Measurements from ENCODE around the gene PEX11A. TPM values are rescaled to one million over a fixed set of nuclear protein-coding genes. Genes with fewer than 3 reads are reported as not detected.

Gene PEX11A
- total RNA-seq, 3 donors from 2014 or later, result 42.3 to 64.2 (median 46.1) TPM

GRCh38 chr15:89652666-89653065 lies 37.9 kb downstream of the PEX11A start:
- no peaks in the 10 kb centered on the region for H3K36me3 ChIP-seq
- intact Hi-C loops (cut with DNase I; ENCODE audit: low total_unique reads), result no loop called here
- no peaks in the 10 kb centered on the region for H3K4me1 ChIP-seq
- H3K27ac ChIP-seq, result no peak overlapping the region
- H3K4me3 ChIP-seq, result no peak overlapping the region
- TF ChIP-seq POLR2AphosphoS5 (IDR thresholded peaks at IDR 0.05), result no peak
- no peak for TF ChIP-seq CTCF (IDR thresholded peaks at IDR 0.05)
- TF ChIP-seq POLR2A (IDR thresholded peaks at IDR 0.05), result no peak
- DNase-seq (ENCODE audit: low spot score in 2 of 2), result peak in 1 of 2 donors; percentile 33
- H3K27me3 ChIP-seq, result no peaks in the 10 kb centered on the region
- no peaks in the 10 kb centered on the region for H3K9me3 ChIP-seq

GRCh38 chr15:89652131-89652530 lies 38.4 kb downstream of the PEX11A start:
- H3K36me3 ChIP-seq, result no peaks in the 10 kb centered on the region
- H3K27me3 ChIP-seq, result no peaks in the 10 kb centered on the region
- no peak overlapping the region for H3K4me3 ChIP-seq
- H3K9me3 ChIP-seq, result no peaks in the 10 kb centered on the region
- H3K27ac ChIP-seq, result no peak overlapping the region
- no peaks in the 10 kb centered on the region for H3K4me1 ChIP-seq
- DNase-seq (ENCODE audit: low spot score in 2 of 2), result peak in 1 of 2 donors; percentile 20
- TF ChIP-seq POLR2AphosphoS5 (IDR thresholded peaks at IDR 0.05) (no peak), CTCF (IDR thresholded peaks at IDR 0.05) (no peak), POLR2A (IDR thresholded peaks at IDR 0.05) (no peak)
- intact Hi-C loops (cut with DNase I; ENCODE audit: low total_unique reads), result no loop called here

- Histone ChIP-seq H3K27me3 (no peaks in the 10 kb centered on the region), H3K9me3 (no peaks in the 10 kb centered on the region), H3K27ac (no peak overlapping the region), H3K36me3 (no peaks in the 10 kb centered on the region), H3K4me3 (no peak overlapping the region), H3K4me1 (no peaks in the 10 kb centered on the region)
- DNase-seq (ENCODE audit: low spot score in 2 of 2), result no peak
- intact Hi-C loops (cut with DNase I; ENCODE audit: low total_unique reads), result loop anchor here (10.0 kb wide), 1 partner anchor 105 kb away; the partner anchor contains the start of gene MESP1
- TF ChIP-seq CTCF (IDR thresholded peaks at IDR 0.05) (no peak), POLR2AphosphoS5 (IDR thresholded peaks at IDR 0.05) (no peak), POLR2A (IDR thresholded peaks at IDR 0.05) (no peak)
Measured at GRCh38 chr15:89649716-89650115, 40.8 kb downstream of the PEX11A start.

GRCh38 chr15:89649013-89649625 lies 41.4 kb downstream of the PEX11A start:
- TF ChIP-seq CTCF (IDR thresholded peaks at IDR 0.05), result no peak
- no peak for TF ChIP-seq POLR2A (IDR thresholded peaks at IDR 0.05)
- TF ChIP-seq POLR2AphosphoS5 (IDR thresholded peaks at IDR 0.05), result no peak
- intact Hi-C loops (cut with DNase I; ENCODE audit: low total_unique reads), result loop anchor here (10.0 kb wide), 1 partner anchor 106 kb away; the partner anchor contains the start of gene MESP1
- H3K36me3 ChIP-seq, result no peaks in the 10 kb centered on the region
- no peaks in the 10 kb centered on the region for H3K4me1 ChIP-seq
- H3K27me3 ChIP-seq, result no peaks in the 10 kb centered on the region
- no peaks in the 10 kb centered on the region for H3K9me3 ChIP-seq
- DNase-seq (ENCODE audit: low spot score in 2 of 2), result no peak
- H3K27ac ChIP-seq, result no peak overlapping the region
- no peak overlapping the region for H3K4me3 ChIP-seq

GRCh38 chr15:89648106-89649012 lies 42.2 kb downstream of the PEX11A start:
- intact Hi-C loops (cut with DNase I; ENCODE audit: low total_unique reads), result loop anchor here (10.0 kb wide), 1 partner anchor 106 kb away; the partner anchor contains the start of gene MESP1
- H3K9me3 ChIP-seq, result no peaks in the 10 kb centered on the region
- H3K36me3 ChIP-seq, result no peaks in the 10 kb centered on the region
- no peak overlapping the region for H3K27ac ChIP-seq
- H3K27me3 ChIP-seq, result no peaks in the 10 kb centered on the region
- H3K4me1 ChIP-seq, result no peaks in the 10 kb centered on the region
- no peak for TF ChIP-seq POLR2A (IDR thresholded peaks at IDR 0.05)
- no peak for TF ChIP-seq CTCF (IDR thresholded peaks at IDR 0.05)
- no peak overlapping the region for H3K4me3 ChIP-seq
- no peak for DNase-seq (ENCODE audit: low spot score in 2 of 2)

Measured in breast epithelium (tissue), 4 donors.